ENCODE results near the gene DGCR8.
"Not testable (repeated sequence)": the region's sequence is repeated elsewhere in the genome, so short reads cannot be mapped to it uniquely, and the experiment has no call there.

The DGCR8 gene

DNA sequence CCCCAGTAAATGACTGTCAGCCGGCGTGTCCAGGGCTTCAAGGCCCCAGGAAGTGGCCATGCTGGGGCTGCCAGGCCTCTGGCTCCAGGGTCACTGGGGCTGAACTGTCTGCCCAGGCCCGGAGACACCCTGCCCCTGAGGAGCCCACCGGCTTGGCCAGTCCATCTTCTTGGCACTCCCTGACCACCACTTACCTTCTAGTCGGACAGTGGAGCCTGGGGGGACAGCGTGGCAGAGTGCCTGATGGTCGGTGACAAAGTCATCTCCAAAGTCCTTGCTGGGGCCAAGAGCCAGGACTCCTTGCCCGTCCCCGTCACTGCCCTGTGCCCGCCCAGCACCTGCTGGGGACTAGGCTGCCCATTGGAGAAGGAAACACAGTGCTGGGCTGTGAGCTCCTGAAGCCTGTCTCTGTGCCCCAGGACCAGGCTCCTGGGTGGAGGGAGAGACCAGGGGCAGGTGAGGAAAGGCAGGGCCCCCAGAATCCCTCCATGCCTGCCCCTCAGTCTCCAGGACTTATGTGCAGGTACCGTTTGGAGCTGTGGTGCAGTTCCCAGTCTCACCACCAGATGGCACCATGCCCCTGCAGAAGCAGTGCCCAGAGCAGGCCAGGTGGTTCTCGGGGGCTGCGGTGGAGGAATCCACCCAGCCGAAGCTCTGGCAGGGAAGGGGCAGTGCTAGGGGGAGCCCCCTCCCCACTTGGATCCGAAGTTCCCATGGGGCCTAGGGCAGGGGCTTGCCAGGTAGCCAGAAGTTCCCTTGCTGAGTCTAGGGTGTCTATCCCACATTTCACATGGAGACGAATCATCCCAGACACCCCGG, 76.8 kb downstream of the DGCR8 start:
- peak; percentile 84 for DNase-seq

DNA sequence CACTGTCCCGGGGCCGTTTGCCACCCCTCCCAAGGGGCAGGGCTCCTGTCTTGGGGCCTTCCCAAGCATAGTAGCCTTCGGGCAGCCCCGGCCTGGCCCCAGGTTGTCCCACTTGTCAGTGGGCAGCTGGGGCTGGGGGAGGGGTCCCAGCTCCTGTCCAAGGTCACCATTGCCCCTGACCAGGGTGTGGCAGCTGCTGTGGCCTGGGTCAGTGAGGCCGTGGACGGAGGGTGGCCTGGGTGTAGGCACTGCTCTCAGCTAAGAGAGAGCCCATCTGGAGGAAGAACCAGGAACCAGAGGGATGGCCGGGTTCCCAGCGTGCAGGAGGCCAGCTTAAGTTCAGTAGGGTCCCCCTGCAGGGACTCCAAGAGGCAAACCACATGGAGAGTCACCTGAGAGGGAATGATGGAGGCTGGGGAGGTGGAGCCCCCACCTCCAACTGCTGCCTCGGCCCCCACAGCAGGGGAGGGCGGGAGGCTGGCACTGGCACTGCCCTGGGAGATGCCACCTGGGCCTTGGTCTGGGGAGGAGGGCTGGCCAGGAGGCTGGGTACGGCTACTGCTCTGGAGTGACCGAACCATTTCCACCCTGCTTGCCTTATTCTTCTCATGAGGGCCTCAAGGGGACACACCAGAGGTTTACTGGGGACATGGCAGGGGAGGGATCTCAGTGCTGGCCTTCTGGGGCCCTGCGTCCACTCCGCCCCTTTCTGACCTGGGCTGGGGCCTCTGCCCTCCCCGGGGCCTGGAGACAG, 77.6 kb downstream of the DGCR8 start:
- no peak for DNase-seq

DNA sequence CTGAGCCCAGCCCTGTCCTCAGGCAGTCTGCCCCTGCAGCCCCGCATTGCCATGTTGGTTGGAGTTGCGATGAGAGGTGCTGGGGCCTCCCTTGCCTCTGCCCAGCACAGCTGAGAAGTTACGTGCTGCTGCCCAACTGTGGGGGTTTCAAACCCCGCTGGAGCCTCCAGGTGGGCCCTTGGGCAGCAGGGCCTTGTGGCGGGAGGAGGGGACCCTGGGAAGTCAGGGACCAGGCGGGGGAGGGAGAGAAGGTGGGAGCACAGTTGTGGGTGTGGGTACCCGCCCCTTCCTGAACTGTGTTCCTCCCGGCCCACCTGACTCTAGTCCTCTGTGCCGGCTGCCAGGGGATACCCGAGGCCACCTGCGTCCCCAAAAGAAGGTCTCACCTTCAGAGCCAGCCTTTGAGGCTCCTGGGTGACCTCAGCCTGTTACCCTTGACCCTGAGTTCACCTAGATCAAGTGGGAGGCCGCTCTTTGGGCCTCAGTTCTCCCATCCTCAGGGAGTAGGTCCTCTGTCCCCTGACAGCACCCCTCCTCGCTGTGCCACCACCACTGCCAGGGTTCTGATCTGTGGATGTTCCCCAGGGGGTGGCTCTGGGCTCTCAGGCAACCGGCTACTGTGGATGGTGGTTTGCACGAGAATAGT, 78.5 kb downstream of the DGCR8 start:
- DNase-seq: no peak

DNA sequence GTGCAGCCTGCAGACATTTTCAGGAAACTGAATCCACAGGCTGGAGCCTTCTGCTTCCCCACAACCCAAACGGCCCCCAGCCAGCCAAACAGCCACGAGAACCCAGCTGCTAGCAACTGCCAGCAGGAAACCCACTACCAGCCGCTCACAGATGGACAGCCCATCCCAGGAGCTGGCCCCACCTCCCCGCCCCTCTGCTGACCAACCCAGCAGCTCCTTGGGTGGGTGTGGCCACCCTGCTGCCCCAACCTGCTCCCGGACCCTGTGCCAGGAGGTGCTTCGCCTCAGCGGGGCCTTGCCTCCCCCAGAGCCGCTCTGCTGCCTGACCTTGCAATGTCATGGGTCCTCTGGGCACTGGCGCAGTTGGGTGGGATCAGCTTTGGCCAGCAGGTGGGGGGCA, 79.0 kb downstream of the DGCR8 start:
- DNase-seq: no peak

DNA sequence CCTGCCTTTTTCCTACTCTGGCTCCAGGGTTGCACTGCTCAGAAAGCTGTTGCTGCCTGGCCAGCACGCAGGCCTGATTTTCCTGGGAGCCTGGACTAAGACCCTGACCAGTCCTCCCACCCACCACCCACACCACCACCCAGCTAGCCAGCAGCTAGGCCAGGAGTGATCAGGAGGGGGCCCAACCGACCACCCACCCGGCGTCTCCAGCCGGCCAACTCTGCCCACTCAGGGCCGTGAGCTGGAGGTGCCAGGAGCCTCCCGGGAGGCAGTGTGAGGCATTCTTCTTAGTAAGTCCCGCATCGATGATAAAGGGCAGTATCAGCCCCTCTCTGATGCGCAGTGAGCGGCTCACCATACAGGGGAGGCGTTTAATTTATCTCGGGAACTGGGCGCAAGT, 79.5 kb downstream of the DGCR8 start:
- not testable (repeated sequence) for DNase-seq

DNA sequence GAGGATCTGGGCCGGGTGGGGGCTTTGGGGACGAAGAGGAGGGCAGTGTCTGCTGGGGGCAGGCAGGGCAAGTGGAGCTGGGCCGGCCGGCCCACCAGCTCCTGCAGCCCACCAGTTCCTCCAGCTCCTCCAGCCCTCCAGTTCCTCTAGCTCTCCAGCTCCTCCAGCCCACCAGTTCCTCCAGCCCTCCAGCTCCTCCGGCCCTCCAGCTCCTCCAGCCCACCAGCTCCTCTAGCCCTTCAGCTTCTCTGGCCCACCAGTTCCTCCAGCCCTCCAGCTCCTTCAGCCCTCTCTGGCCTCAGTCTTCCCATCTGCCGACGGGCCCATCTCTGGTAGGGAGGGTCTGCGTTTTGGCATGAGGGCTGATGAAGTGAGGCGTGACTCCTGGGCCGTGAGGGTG, 80.0 kb downstream of the DGCR8 start:
- no peak for DNase-seq

Measured in CD4-positive, alpha-beta T cell treated with Interferon gamma for 1 hour (primary cell).